GM12878 (cell line): ENCODE measurements around the gene LRRK1. TPM values are rescaled to one million over a fixed set of nuclear protein-coding genes. Genes with fewer than 3 reads are reported as not detected.

Experiments
- CEBPZ ChIP-seq: fragments of 150-350 bp; IDR thresholded peaks from 2 replicates; pipeline ENCODE4 v1.6.1; 2016; ENCODE audit warnings: low read depth, low read length
- CHD4 ChIP-seq: fragments of 200-600 bp; sonication (generic); IDR thresholded peaks from 2 replicates; pipeline ENCODE4 v1.6.1; 2016; ENCODE audit warnings: mild to moderate bottlenecking
- IKZF1 ChIP-seq: fragments of 450-650 bp; conservative IDR thresholded peaks from 2 replicates; pipeline ENCODE4 v1.6.1; 2017; ENCODE audit warnings: antibody characterized with exemption, mild to moderate bottlenecking
- SUPT20H ChIP-seq: IDR thresholded peaks from 2 replicates; pipeline ENCODE4 v1.6.1; 2011; ENCODE audit warnings: low read depth, mild to moderate bottlenecking, low read length, moderate library complexity, borderline replicate concordance; ENCODE audit not compliant: control insufficient read depth
- ZBTB40 ChIP-seq: fragments of 450-650 bp; IDR thresholded peaks from 2 replicates; pipeline ENCODE4 v1.6.1; 2016; ENCODE audit warnings: mild to moderate bottlenecking, moderate library complexity, borderline replicate concordance
- polyA plus RNA-seq, 11 experiments: library from polyadenylated mRNA; depleted of rRNA in 4 of 11; unstranded in 6 of 11; stranded (reverse) in 5 of 11; fragments of >200 nt; fragmentation: Nextera tagmentation in 4 of 11; fragmentation: Illumina TruSeq in 1 of 11; extraction: Ambion mirVana in 4 of 11; extraction: Trizol in 1 of 11; gene quantifications; 1 replicate in 1 of 11; 2 replicates in 10 of 11; pipeline versions ENCODE4 v1.2.1 to v1.2.3, GENCODE V29; 2011 to 2016; ENCODE audit warnings: inconsistent platforms in 2 of 11, missing spikeins in 2 of 11, low read depth in 1 of 11
- total RNA-seq, 4 experiments: library from RNA; depleted of rRNA in 3 of 4; stranded (reverse); fragments of >200 nt in 3 of 4; fragmentation: Illumina TruSeq in 1 of 4; extraction: Trizol in 1 of 4; gene quantifications; 2 replicates each; pipeline versions ENCODE4 v1.2.1 to v1.2.3, GENCODE V29; 2013 to 2021

The LRRK1 gene
- total and polyA plus RNA-seq, 10 of the 15 experiments (the other 5 are each of a cell fraction or from before 2014, with no cell fraction given): 2.2 to 58.3 (median 17.9) TPM

GRCh38 chr15:101018016-101018415, 98.9 kb downstream of the LRRK1 start (continued):
- TF ChIP-seq ZBTB40 (no peak), IKZF1 (no peak), CHD4 (no peak), CEBPZ (no peak), SUPT20H (no peak)
